GM19023 (cell line): ENCODE measurements around the gene RAP1GAP.
"Not testable (repeated sequence)": the region's sequence is repeated elsewhere in the genome, so short reads cannot be mapped to it uniquely, and the experiment has no call there.

Experiments used
- ATAC-seq: cut with Tn5 transposase; IDR thresholded peaks from one replicate; pipeline ENCODE4 v1.9.1; 2021; ENCODE audit warnings: mild to moderate bottlenecking, moderate library complexity; ENCODE audit not compliant: unreplicated experiment

Gene RAP1GAP

DNA sequence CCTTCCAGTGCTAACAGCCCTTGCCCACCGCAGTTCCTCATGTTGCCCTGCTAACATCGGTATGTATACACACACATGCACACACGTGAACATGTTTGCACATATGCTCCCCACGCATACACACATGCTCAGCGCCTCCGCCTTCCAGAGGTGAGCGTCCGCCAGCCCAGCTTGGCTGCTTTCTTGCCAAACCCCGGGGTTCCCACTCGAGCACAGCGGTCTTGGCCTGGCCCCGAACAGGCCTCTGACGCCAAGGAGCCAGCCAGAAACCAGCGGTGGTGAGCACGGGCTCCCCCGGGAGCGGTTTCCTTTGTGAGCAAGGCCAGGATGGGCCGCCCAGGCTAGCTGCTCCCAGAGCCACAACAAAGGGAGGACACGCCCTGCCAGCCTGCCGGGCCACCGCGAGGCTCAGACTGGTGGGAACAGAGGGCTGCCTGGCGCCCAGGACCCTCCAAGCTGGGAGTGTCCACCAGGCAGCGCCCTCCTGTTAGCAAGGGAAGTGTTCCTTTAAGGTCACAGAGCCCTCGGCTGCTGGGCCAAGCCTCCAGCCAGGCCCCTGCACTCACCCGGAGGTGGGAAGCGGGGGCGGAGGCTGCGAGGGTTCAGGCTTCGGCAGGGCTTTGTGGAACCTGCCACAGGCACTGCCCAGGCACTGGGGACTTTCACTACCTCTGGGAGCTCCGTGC is 94.5 kb downstream of the RAP1GAP start:
- no peak for ATAC-seq

DNA sequence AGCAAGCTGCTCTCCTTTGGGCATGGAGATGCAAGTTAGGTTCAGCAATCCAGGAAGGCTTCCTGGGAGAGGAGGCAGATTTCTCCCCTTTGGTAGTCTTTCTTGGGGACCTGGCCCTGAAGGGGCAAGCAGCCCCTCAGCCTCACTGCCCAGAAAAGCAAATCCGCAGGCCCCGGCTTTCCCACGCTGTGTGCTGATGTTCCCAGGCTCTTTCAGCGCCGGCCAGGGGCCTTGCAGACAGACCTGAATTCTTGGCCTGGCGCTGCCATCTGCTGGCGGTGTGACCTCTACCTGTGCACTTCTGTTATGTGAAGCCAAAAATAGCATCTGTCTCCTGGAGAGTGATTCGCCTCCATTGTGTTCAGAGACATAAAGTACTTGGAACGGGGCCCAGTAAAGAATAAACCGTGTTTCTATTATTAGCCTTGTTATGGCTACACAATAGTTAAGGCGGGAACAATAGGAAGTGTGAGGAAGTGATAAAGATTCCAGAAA is 95.1 kb downstream of the RAP1GAP start:
- ATAC-seq, result no peak

- ATAC-seq, result no peak
Measured at GRCh38 chr1:21573475-21573874, 95.7 kb downstream of the RAP1GAP start.

GRCh38 chr1:21572735-21573277 is 96.4 kb downstream of the RAP1GAP start:
- no peak for ATAC-seq

GRCh38 chr1:21572221-21572620 is 96.9 kb downstream of the RAP1GAP start:
- no peak for ATAC-seq

DNA sequence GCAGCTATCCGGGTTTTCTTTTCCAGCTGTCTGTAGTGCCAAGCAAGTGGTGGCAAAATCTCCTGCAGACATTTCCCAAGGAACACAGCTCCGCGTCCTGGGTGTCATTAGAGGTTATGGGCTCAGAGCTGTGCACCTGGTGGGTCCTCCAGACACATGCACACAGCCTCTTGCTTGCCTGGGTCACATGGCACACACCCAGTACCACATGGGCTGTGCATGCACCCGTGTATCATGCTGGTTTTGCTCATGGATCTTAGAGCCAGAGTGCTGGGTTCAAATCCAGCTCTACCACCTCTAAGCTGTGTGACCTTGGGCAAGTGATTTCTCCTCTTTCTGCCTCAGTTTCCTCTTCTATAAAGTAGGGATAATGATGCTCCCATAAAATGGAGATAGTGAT is 98.3 kb downstream of the RAP1GAP start:
- ATAC-seq, result no peak

DNA sequence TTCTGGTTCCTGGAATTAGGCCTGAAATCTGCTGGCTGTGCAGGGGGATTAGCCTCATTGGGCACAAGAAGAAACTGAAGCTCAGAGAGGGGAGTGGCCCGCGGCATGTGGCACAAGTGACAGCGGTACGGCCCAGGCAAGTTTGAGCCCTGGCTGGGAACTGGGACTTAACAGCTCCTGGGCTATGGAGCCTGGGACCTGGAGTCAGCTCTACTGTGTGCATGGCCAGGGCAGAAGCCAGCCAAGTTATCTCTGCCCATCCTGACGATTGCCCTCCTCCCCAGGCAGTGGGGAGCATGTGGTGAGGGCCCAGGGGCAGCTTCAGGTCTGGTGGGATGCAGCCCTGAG is 98.7 kb downstream of the RAP1GAP start:
- no peak for ATAC-seq

DNA sequence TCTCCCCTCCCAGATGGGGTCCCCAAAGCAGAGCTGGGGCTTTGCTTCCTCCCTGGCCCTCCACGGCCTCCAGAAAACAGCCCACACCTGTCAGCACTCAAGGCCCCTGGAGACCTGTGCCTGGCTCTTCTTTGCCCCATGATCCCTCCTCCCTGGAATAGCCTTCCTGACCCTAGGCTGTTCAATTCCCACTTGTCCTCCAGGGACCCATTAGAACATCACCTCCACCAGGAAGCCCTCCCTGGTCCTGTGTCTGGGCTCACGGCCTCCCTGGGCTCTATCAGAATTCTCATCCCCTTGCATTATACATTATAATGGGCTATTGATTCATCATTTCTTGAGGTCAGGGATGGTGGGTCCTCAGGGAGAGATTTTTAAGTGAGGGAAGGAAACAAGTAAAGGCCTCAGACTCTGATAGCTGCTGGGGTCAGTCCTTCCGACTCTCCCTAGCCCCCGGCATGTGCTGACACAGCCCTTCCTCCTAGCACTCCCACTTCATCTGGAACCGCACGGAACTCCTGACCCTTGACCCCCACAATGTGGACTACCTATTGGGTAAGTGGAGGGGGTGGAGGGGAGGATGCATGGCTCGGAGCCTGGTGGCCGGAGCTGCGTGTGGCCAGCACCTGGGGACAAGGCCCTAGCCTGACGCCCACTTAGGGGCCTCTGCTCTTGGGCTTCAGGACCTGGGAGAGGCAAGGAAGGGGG is 99.2 kb downstream of the RAP1GAP start:
- ATAC-seq, result no peak

- no peak for ATAC-seq
Measured at GRCh38 chr1:21568809-21569385, 100.3 kb downstream of the RAP1GAP start.

- ATAC-seq, result no peak
Measured at GRCh38 chr1:21568006-21568746, 101.0 kb downstream of the RAP1GAP start.

- no peak for ATAC-seq
Measured at GRCh38 chr1:21567241-21568005, 101.7 kb downstream of the RAP1GAP start.

GRCh38 chr1:21566361-21566760 is 102.8 kb downstream of the RAP1GAP start:
- not testable (repeated sequence) for ATAC-seq

DNA sequence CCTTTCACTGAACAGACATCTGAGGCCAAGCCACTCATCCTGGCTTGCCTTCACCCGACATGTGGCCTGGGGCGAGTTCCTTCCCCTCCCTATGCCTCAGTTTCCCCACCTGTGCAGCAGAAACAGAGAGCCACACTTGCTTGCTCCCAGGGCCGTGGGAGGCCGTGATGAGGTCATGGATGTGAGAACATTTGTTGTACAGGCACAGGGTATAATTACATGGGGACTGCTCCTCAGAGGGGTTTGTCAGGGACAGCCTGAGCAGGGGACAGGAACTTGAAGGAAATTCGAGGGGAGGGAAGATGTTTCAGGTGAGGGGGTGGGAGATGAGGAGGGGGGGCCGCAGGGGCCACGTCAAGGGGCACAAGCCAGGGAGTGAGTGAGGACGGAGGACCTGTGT is 103.9 kb downstream of the RAP1GAP start:
- ATAC-seq, result no peak

- no peak for ATAC-seq
Measured at GRCh38 chr1:21564521-21565095, 104.5 kb downstream of the RAP1GAP start.

DNA sequence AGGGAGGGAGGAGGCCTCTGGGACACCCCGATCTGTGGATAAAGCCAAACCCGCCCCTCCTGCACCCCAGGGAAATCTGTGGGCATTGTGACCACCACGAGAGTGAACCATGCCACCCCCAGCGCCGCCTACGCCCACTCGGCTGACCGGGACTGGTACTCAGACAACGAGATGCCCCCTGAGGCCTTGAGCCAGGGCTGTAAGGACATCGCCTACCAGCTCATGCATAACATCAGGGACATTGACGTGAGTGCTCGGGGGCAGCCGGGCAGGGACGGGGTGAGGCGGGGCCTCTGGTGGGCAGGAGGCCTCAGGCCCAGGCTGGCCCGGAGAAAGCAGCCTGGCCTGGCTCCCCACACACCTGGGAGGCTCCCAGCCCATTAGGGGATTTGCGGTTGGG is 105.2 kb downstream of the RAP1GAP start:
- ATAC-seq, result no peak

DNA sequence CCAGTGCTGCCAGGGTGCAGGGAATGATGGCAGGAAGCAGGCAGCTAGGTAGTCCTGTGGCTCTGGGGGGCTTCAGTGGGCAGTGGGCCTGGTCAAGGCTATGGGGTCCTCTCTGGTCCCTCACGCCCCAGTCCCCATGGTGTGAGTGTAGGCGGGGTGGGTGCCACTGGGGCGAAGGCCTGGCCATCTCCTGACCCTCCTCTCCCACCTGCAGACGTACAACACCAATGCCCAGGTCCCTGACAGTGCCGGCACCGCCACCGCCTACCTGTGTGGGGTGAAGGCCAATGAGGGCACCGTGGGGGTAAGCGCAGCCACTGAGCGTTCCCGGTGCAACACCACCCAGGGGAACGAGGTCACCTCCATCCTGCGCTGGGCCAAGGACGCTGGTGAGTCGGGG is 106.3 kb downstream of the RAP1GAP start:
- no peak for ATAC-seq

DNA sequence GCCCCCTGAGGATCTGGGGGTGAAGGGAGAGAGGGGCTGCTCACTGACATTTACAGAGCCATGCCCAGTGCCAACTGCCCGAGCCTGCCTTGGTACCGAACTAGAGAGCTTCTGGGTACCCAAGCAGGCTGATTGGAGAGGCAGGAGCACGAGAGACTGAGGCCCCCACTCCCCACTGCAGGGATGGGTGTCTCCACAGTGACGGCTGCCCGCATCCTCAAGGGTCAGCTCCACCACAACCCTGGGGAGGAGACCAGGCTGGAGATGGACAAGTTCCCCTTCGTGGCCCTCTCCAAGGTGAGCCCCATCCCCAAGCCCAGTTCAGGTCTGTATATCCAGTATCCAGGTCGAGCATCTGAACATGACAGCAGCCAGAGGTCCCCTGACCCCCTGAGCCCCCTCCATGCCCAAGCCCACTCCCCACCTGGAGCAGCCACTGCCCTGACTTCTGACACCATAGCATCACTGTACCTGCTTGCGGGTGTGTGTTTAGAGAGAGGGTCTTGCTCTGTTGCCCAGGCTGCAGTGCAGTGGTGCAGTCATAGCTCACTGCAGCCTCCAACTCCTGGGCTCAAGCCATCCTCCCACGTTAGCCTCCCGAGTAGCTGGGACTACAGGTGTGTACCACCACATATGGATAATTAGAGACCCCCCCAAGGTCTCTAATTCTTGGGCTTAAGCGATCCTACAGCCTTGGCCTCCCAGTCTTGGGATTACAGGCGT is 108.1 kb downstream of the RAP1GAP start:
- ATAC-seq, result no peak

DNA sequence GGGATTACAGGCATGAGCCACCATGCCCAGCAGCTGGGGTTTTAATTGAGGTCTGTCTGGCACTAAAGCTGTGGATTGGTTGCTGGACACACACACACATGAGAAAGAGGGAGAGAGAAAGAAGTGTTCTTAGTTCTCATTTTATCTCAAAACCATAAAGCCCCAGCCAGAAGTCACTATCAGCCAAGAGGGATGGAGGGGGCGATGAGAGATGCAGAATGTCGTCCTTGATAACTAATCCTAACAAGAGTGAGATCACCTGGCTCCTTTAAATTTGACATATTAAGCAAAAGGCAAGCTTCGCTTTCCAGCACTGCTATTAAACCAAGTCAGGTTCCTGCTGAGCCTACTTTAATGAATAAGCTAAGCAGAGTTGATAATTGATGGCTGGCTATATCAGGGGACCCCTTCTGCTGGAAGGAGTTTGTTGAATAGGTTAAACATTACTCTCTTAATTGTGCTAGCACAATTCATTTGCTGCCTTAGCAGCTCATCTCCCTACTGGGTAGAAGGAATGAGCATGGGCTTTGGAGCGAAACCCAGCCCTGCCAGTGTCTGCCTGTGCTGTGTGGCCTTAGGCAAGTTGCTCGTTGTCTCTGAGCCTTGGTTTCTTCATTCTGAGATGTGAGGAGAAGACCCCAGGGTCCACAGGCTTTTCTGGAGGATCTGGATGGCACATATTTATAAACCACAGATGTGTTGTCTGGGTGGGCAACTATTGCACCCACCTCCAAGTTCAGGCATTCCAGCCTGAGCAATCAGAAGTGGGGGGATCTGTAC is 109.2 kb downstream of the RAP1GAP start:
- no peak for ATAC-seq
